Endothelial cell of umbilical vein (primary cell): ENCODE results near the gene SLIT1.

ENCODE experiments used
- EZH2 ChIP-seq: IDR thresholded peaks from 2 replicates; pipeline ENCODE4 v1.6.1; 2012; ENCODE audit warnings: borderline replicate concordance, low read depth, mild to moderate bottlenecking, moderate library complexity, low read length, inconsistent platforms; ENCODE audit not compliant: severe bottlenecking
- FOS ChIP-seq: IDR thresholded peaks from 2 replicates; pipeline ENCODE4 v1.6.1; 2011; ENCODE audit warnings: mild to moderate bottlenecking, low read length, moderate library complexity, borderline replicate concordance; ENCODE audit not compliant: insufficient read depth
- GATA2 ChIP-seq: IDR thresholded peaks from 2 replicates; pipeline ENCODE4 v1.7.0; 2011; ENCODE audit warnings: low read depth, mild to moderate bottlenecking, moderate library complexity, mixed read lengths, low read length; ENCODE audit not compliant: insufficient read length, insufficient read depth
- JUN ChIP-seq: IDR thresholded peaks from 2 replicates; pipeline ENCODE4 v1.6.1; 2011; ENCODE audit warnings: borderline replicate concordance, low read depth; ENCODE audit not compliant: insufficient read length, insufficient read depth
- MYC ChIP-seq: IDR thresholded peaks from one replicate; pipeline ENCODE4 v1.6.1; 2011; ENCODE audit warnings: mild to moderate bottlenecking, low read depth, low read length
- POLR2A ChIP-seq: IDR thresholded peaks from 2 replicates; pipeline ENCODE4 v1.6.1; 2012; ENCODE audit warnings: low read depth, mild to moderate bottlenecking, control low read depth, low read length
- POLR2AphosphoS5 ChIP-seq: IDR thresholded peaks from 2 replicates; pipeline ENCODE4 v1.6.1; 2012; ENCODE audit warnings: low read depth, mild to moderate bottlenecking, control low read depth, low read length, moderate library complexity; ENCODE audit not compliant: insufficient read depth
- TF ChIP-seq, protein P1 (sequence below), 2 donors: IDR thresholded peaks; 1 replicate in 1 of 2; 2 replicates in 1 of 2; pipeline ENCODE4 v1.5.1; 2011; ENCODE audit warnings: low read length in 2 of 2, mild to moderate bottlenecking in 2 of 2, moderate library complexity in 2 of 2, control low read depth in 1 of 2, inconsistent platforms in 1 of 2, low read depth in 1 of 2; ENCODE audit not compliant: insufficient read depth in 1 of 2; ENCODE audit errors: extremely low read depth in 1 of 2
- TF ChIP-seq, protein P2 (sequence below): IDR thresholded peaks from 2 replicates; pipeline ENCODE4 v1.6.1; 2011; ENCODE audit not compliant: insufficient read depth, insufficient read length

DNA sequence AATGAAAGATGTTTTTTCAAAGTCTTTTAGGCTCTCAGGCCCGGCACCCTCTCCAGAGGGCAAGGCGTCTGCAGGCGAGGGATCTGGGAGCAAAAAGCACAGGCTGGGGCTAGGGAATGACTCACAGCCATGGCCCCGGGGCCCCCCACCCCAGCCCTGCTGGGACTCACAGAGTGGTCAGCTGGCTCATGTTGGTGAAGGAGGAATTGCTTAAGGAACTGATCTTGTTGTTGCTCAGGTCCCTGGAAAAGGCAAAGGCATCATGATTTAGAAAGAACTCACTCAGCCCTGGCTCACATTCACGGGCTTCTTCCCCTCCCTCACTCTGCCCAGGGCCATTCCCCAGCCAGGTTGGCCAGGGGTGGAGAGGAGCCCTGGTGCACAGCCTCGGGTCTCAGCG lies 151.5 kb downstream of the SLIT1 start:
- TF ChIP-seq, protein P1, sequence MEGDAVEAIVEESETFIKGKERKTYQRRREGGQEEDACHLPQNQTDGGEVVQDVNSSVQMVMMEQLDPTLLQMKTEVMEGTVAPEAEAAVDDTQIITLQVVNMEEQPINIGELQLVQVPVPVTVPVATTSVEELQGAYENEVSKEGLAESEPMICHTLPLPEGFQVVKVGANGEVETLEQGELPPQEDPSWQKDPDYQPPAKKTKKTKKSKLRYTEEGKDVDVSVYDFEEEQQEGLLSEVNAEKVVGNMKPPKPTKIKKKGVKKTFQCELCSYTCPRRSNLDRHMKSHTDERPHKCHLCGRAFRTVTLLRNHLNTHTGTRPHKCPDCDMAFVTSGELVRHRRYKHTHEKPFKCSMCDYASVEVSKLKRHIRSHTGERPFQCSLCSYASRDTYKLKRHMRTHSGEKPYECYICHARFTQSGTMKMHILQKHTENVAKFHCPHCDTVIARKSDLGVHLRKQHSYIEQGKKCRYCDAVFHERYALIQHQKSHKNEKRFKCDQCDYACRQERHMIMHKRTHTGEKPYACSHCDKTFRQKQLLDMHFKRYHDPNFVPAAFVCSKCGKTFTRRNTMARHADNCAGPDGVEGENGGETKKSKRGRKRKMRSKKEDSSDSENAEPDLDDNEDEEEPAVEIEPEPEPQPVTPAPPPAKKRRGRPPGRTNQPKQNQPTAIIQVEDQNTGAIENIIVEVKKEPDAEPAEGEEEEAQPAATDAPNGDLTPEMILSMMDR (IDR thresholded peaks at IDR 0.05; ENCODE audit: extremely low read depth in 1 of 2, insufficient read depth in 1 of 2, low read depth in 1 of 2, low read length in 2 of 2) = no peak
- TF ChIP-seq GATA2 (no peak), POLR2AphosphoS5 (no peak), EZH2 (no peak), POLR2A (no peak), FOS (no peak), MYC (no peak), JUN (no peak)
- TF ChIP-seq, protein P2, sequence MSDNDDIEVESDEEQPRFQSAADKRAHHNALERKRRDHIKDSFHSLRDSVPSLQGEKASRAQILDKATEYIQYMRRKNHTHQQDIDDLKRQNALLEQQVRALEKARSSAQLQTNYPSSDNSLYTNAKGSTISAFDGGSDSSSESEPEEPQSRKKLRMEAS = no peak
